Measurements from ENCODE around the gene TAS2R14. TPM values are rescaled to one million over a fixed set of nuclear protein-coding genes. Genes with fewer than 3 reads are reported as not detected.
A peak's percentile ranks its signal among the peaks of the same experiment; 100 is the strongest.

TAS2R14 gene
- total and polyA plus RNA-seq, 2 of the 13 experiments (the other 11 are each of a cell fraction or from before 2014, with no cell fraction given): 1.1 to 2.3 TPM

DNA sequence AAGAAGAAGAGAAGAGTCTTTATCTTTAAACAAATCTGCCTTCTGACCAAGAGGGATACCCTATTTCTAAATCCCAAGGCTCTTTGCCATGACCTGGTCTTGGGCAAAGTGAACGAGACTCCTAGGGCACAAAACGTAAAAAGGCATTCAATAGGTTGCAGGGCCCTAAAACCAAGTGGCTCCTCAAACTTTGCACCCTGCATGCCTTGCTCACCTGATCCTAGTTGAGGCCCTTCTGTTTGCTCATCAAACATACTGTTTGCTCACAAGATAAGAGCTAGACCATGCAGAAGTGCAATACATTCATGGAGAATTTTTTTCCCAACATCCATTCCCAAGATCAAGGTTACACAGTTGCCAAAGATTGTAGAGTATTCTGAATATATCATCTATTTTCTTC, 47.1 kb downstream of the TAS2R14 start (continued):
- TF ChIP-seq, protein P1, sequence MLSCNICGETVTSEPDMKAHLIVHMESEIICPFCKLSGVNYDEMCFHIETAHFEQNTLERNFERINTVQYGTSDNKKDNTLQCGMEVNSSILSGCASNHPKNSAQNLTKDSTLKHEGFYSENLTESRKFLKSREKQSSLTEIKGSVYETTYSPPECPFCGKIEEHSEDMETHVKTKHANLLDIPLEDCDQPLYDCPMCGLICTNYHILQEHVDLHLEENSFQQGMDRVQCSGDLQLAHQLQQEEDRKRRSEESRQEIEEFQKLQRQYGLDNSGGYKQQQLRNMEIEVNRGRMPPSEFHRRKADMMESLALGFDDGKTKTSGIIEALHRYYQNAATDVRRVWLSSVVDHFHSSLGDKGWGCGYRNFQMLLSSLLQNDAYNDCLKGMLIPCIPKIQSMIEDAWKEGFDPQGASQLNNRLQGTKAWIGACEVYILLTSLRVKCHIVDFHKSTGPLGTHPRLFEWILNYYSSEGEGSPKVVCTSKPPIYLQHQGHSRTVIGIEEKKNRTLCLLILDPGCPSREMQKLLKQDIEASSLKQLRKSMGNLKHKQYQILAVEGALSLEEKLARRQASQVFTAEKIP (CRISPR knock-in tag; IDR thresholded peaks at IDR 0.05; ENCODE audit: borderline replicate concordance): no peak
- TF ChIP-seq CREB3 (CRISPR knock-in tag; IDR thresholded peaks at IDR 0.05): no peak
- TF ChIP-seq NFRKB (IDR thresholded peaks at IDR 0.05): no peak
- TF ChIP-seq SATB2 (CRISPR knock-in tag; IDR thresholded peaks at IDR 0.05): 0 out of 2 replicates have a peak, but pooled peaks have one; percentile 3
- TF ChIP-seq ZNF329 (CRISPR knock-in tag; IDR thresholded peaks at IDR 0.05; ENCODE audit: low read depth): no peak
- TF ChIP-seq GABPB1 (CRISPR knock-in tag; IDR thresholded peaks at IDR 0.05): 0 out of 2 replicates have a peak, but pooled peaks have one; percentile 39
- TF ChIP-seq PATZ1 (CRISPR knock-in tag; IDR thresholded peaks at IDR 0.05): peak; percentile 66; the same call in 1 of the 2 replicates
- TF ChIP-seq, protein P2, sequence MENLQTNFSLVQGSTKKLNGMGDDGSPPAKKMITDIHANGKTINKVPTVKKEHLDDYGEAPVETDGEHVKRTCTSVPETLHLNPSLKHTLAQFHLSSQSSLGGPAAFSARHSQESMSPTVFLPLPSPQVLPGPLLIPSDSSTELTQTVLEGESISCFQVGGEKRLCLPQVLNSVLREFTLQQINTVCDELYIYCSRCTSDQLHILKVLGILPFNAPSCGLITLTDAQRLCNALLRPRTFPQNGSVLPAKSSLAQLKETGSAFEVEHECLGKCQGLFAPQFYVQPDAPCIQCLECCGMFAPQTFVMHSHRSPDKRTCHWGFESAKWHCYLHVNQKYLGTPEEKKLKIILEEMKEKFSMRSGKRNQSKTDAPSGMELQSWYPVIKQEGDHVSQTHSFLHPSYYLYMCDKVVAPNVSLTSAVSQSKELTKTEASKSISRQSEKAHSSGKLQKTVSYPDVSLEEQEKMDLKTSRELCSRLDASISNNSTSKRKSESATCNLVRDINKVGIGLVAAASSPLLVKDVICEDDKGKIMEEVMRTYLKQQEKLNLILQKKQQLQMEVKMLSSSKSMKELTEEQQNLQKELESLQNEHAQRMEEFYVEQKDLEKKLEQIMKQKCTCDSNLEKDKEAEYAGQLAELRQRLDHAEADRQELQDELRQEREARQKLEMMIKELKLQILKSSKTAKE (CRISPR knock-in tag; IDR thresholded peaks at IDR 0.05; ENCODE audit: borderline replicate concordance): peak; percentile 88
- TF ChIP-seq DDIT3 (CRISPR knock-in tag; IDR thresholded peaks at IDR 0.05): no peak
- no peak for TF ChIP-seq AGO1 (IDR thresholded peaks at IDR 0.05; ENCODE audit: low read depth, low read length, poor library complexity, severe bottlenecking)
- TF ChIP-seq ZNF383 (CRISPR knock-in tag; IDR thresholded peaks at IDR 0.05; ENCODE audit: borderline replicate concordance): no peak
- no peak for TF ChIP-seq ZBTB44 (CRISPR knock-in tag; IDR thresholded peaks at IDR 0.05)
- TF ChIP-seq ZFP37 (CRISPR knock-in tag; IDR thresholded peaks at IDR 0.05; ENCODE audit: borderline replicate concordance): no peak
- TF ChIP-seq ZBTB3 (CRISPR knock-in tag; IDR thresholded peaks at IDR 0.05; ENCODE audit: borderline replicate concordance, low read depth): no peak
- TF ChIP-seq RBFOX2 (IDR thresholded peaks at IDR 0.05; ENCODE audit: low read depth, low read length): no peak
- peak; percentile 89 for TF ChIP-seq CBX5 (CRISPR knock-in tag; IDR thresholded peaks at IDR 0.05; ENCODE audit: borderline replicate concordance)
- TF ChIP-seq YY1 (IDR thresholded peaks at IDR 0.05; ENCODE audit: insufficient read depth, insufficient replicate concordance, low read depth, low read length): no peak
- TF ChIP-seq ZSCAN12 (CRISPR knock-in tag; IDR thresholded peaks at IDR 0.05): no peak
- TF ChIP-seq RCOR2 (CRISPR knock-in tag; IDR thresholded peaks at IDR 0.05): peak; percentile 90
- TF ChIP-seq KDM3A (CRISPR knock-in tag; IDR thresholded peaks at IDR 0.05; ENCODE audit: low read depth): peak; percentile 83
- TF ChIP-seq SRY (CRISPR knock-in tag; IDR thresholded peaks at IDR 0.05): no peak
